SJSA1 (cell line): ENCODE data around the gene KLHL22. TPM values are rescaled to one million over a fixed set of nuclear protein-coding genes. Genes with fewer than 3 reads are reported as not detected.
"Not testable (repeated sequence)": the region's sequence is repeated elsewhere in the genome, so short reads cannot be mapped to it uniquely, and the experiment has no call there.

ENCODE experiments used
- DNase-seq, 2 experiments: peaks; one replicate each; pipeline ENCODE4 v3.0.0-alpha.2; 2015 to 2020; ENCODE audit warnings: low spot score in 2 of 2, low read depth in 1 of 2
- H3K27ac ChIP-seq: fragments of 250-450 bp; sonication (Bioruptor Pico); 2 replicates; pipeline ENCODE4 v1.5.1; 2020; ENCODE audit warnings: mild to moderate bottlenecking, moderate library complexity
- H3K27me3 ChIP-seq: fragments of 250-450 bp; sonication (Bioruptor Pico); replicated peaks from 2 replicates; pipeline ENCODE4 v1.5.1; 2020; ENCODE audit warnings: mild to moderate bottlenecking, moderate library complexity
- H3K36me3 ChIP-seq: fragments of 250-450 bp; sonication (Bioruptor Pico); 2 replicates; pipeline ENCODE4 v1.5.1; 2020; ENCODE audit warnings: mild to moderate bottlenecking
- H3K4me1 ChIP-seq: fragments of 250-450 bp; sonication (Bioruptor Pico); replicated peaks from 2 replicates; pipeline ENCODE4 v1.6.1; 2021; ENCODE audit warnings: mild to moderate bottlenecking
- H3K4me3 ChIP-seq: fragments of 250-450 bp; sonication (Bioruptor Pico); 2 replicates; pipeline ENCODE4 v1.5.1; 2020; ENCODE audit warnings: mild to moderate bottlenecking
- H3K9me3 ChIP-seq: fragments of 250-450 bp; sonication (Bioruptor Pico); replicated peaks from 2 replicates; pipeline ENCODE4 v1.5.1; 2020; ENCODE audit warnings: mild to moderate bottlenecking
- total RNA-seq: library from RNA; depleted of rRNA; stranded (reverse); fragments of >200 nt; shearing (Covaris generic); gene quantifications from 2 replicates; pipeline ENCODE4 v1.2.3, GENCODE V29; 2014; rRNA removed

KLHL22 gene
- total RNA-seq, 1 experiment from 2014 or later = 24.2 TPM

DNA sequence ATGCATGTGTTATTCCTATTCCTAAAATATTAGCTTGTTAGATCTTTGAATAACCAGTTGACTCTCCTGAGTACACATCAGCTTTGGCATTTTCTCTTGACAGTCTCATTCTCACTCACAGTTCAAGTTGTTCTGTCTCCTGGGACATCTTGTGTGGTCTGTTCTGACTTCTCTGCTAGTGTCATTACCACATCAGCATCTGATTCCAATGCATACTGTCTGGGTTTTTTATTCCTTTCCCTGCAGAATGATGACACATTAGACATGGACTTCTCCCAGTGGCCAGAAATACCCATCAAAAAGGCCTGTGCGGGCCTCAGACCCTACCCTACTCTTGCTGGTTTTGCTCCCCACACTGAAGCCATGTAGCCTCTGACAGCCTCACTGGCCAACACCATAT is 99.0 kb downstream of the KLHL22 start:
- H3K27me3 ChIP-seq = no peaks in the 10 kb centered on the region
- H3K9me3 ChIP-seq = no peaks in the 10 kb centered on the region
- H3K27ac ChIP-seq = no peak overlapping the region
- H3K4me1 ChIP-seq = peaks cover 23% of the 10 kb centered on the region
- H3K4me3 ChIP-seq = no peak overlapping the region
- peaks cover 6% of the 10 kb centered on the region for H3K36me3 ChIP-seq
- peak; percentile 45 to 46 for DNase-seq

GRCh38 chr22:20395907-20396287 is 99.7 kb downstream of the KLHL22 start:
- no peak overlapping the region for H3K27ac ChIP-seq
- no peaks in the 10 kb centered on the region for H3K9me3 ChIP-seq
- no peaks in the 10 kb centered on the region for H3K27me3 ChIP-seq
- peaks cover 23% of the 10 kb centered on the region for H3K4me1 ChIP-seq
- no peak for DNase-seq
- H3K4me3 ChIP-seq = no peak overlapping the region
- H3K36me3 ChIP-seq = peaks cover 4% of the 10 kb centered on the region

GRCh38 chr22:20395181-20395906 is 100.3 kb downstream of the KLHL22 start:
- no peaks in the 10 kb centered on the region for H3K9me3 ChIP-seq
- H3K4me3 ChIP-seq = no peak overlapping the region
- peak in 1 of 2 experiments; percentile 25 for DNase-seq
- H3K4me1 ChIP-seq = peaks cover 23% of the 10 kb centered on the region
- peaks cover 4% of the 10 kb centered on the region; the same call in 1 of the 2 replicates for H3K36me3 ChIP-seq
- H3K27me3 ChIP-seq = no peaks in the 10 kb centered on the region
- H3K27ac ChIP-seq = no peak overlapping the region

- no peaks in the 10 kb centered on the region for H3K27me3 ChIP-seq
- H3K4me1 ChIP-seq = peaks cover 23% of the 10 kb centered on the region
- H3K9me3 ChIP-seq = no peaks in the 10 kb centered on the region; the same call in 1 of the 2 replicates
- peak within 1 kb of the TSS; percentile 19; the same call in 1 of the 2 replicates for H3K27ac ChIP-seq
- peaks cover 4% of the 10 kb centered on the region; the same call in 1 of the 2 replicates for H3K36me3 ChIP-seq
- peak within 1 kb of the TSS; percentile 71 for H3K4me3 ChIP-seq
- peak; percentile 81 to 89 for DNase-seq
Observed at GRCh38 chr22:20393705-20394476, 101.7 kb downstream of the KLHL22 start, which contains the start of gene ZNF74. TSS of gene ZNF74 (plus strand) at chr22:20394151. CDS start at chr22:20394629, 478 bp downstream.

GRCh38 chr22:20392983-20393704 is 102.5 kb downstream of the KLHL22 start:
- H3K36me3 ChIP-seq = peaks cover 4% of the 10 kb centered on the region; the same call in 1 of the 2 replicates
- H3K27ac ChIP-seq = no peak overlapping the region

GRCh38 chr22:20392365-20392881 is 103.2 kb downstream of the KLHL22 start:
- peaks cover 23% of the 10 kb centered on the region for H3K4me1 ChIP-seq
- H3K27ac ChIP-seq, H3K4me3 ChIP-seq, H3K9me3 ChIP-seq, H3K27me3 ChIP-seq, H3K36me3 ChIP-seq, DNase-seq: not testable (repeated sequence)

More at GRCh38 chr22:20392983-20393704, 102.5 kb downstream of the KLHL22 start:
- H3K27me3 ChIP-seq = no peaks in the 10 kb centered on the region
- no peaks in the 10 kb centered on the region; the same call in 1 of the 2 replicates for H3K9me3 ChIP-seq
- peaks cover 23% of the 10 kb centered on the region for H3K4me1 ChIP-seq
- peak overlapping the region; percentile 71 for H3K4me3 ChIP-seq
- DNase-seq = no peak

Other genes starting within 250 kb of the KLHL22 start
- 0.05 TPM in 1 of 2 replicates, not detected in the other for gene RTN4R, start 227.5 kb downstream of the KLHL22 start, total RNA-seq
- 93.1 and 101 TPM in 2 replicates for gene DGCR6L, start 175.7 kb downstream of the KLHL22 start, total RNA-seq
- gene ZNF74, start 101.6 kb downstream of the KLHL22 start, total RNA-seq = 9.9 and 11.5 TPM in 2 replicates
- 50.5 and 56.5 TPM in 2 replicates for gene SCARF2, start 58.0 kb downstream of the KLHL22 start, total RNA-seq
- 17.7 and 40.2 TPM in 2 replicates for gene MED15, start 11.8 kb upstream of the KLHL22 start, total RNA-seq